DOHH2 (cell line): Measurements from ENCODE around the gene YDJC.

ENCODE experiments used
- EZH2phosphoT487 ChIP-seq: fragments of 200-600 bp; sonication (generic); IDR thresholded peaks from 2 replicates; pipeline ENCODE4 v1.6.1; 2017; ENCODE audit warnings: borderline replicate concordance, mild to moderate bottlenecking, antibody characterized with exemption, low read length, moderate library complexity, mixed read lengths
- TF ChIP-seq, protein P1 (sequence below): fragments of 200-600 bp; sonication (generic); IDR thresholded peaks from one replicate; pipeline ENCODE4 v1.5.1; 2014; ENCODE audit warnings: antibody characterized with exemption, mild to moderate bottlenecking, low read depth, low read length; ENCODE audit not compliant: poor library complexity, severe bottlenecking

DNA sequence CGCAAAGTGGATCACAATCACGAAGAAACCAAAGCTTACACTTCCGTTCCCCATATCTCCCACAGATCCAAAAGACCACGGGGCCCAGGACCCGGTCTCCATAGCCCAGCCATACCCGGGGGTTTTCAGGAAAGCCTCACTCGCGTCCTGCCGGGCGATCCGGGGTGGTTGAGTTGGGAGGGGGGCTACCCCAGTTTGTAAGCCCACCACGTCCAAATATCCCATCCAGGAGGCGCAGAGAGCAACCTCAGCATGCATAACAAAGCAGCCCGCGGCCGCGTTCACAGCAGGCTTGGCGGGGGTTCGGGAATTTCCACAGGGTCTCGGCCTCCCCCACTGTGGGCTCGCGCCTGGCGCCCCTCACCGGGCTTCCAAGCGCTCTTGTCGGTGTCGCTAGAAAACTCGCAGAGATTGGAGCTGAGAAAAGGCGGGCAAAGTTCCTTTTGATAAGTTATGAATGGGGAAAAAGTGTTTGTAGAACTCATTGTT lies 21.7 kb upstream of the YDJC start:
- TF ChIP-seq, protein P1, sequence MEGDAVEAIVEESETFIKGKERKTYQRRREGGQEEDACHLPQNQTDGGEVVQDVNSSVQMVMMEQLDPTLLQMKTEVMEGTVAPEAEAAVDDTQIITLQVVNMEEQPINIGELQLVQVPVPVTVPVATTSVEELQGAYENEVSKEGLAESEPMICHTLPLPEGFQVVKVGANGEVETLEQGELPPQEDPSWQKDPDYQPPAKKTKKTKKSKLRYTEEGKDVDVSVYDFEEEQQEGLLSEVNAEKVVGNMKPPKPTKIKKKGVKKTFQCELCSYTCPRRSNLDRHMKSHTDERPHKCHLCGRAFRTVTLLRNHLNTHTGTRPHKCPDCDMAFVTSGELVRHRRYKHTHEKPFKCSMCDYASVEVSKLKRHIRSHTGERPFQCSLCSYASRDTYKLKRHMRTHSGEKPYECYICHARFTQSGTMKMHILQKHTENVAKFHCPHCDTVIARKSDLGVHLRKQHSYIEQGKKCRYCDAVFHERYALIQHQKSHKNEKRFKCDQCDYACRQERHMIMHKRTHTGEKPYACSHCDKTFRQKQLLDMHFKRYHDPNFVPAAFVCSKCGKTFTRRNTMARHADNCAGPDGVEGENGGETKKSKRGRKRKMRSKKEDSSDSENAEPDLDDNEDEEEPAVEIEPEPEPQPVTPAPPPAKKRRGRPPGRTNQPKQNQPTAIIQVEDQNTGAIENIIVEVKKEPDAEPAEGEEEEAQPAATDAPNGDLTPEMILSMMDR = no peak
- TF ChIP-seq EZH2phosphoT487 = no peak
